WTC11 (cell line): Measurements from ENCODE around the gene TAF4. TPM values are rescaled to one million over a fixed set of nuclear protein-coding genes. Genes with fewer than 3 reads are reported as not detected.

ENCODE experiments used
- ATF1 ChIP-seq: sonication (generic); formaldehyde crosslinking; IDR thresholded peaks from 2 replicates; pipeline ENCODE4 v1.8.1; 2023; ENCODE audit warnings: mild to moderate bottlenecking, moderate library complexity, missing genetic modification reagents
- ATF6 ChIP-seq: sonication (generic); formaldehyde crosslinking; IDR thresholded peaks from 2 replicates; pipeline ENCODE4 v1.8.1; 2023; ENCODE audit warnings: mild to moderate bottlenecking, missing genetic modification reagents
- CREB1 ChIP-seq: sonication (generic); formaldehyde crosslinking; IDR thresholded peaks from 2 replicates; pipeline ENCODE4 v1.8.0; 2023; ENCODE audit warnings: mild to moderate bottlenecking, missing genetic modification reagents
- FOXK1 ChIP-seq: sonication (generic); formaldehyde crosslinking; IDR thresholded peaks from 2 replicates; pipeline ENCODE4 v1.8.0; 2022; ENCODE audit warnings: mild to moderate bottlenecking, moderate library complexity, missing genetic modification reagents
- GTF2I ChIP-seq: fragments of 250-450 bp; sonication (Bioruptor Pico); conservative IDR thresholded peaks from 2 replicates; pipeline ENCODE4 v1.4.0; 2021; ENCODE audit warnings: mild to moderate bottlenecking
- IRF2 ChIP-seq: sonication (generic); formaldehyde crosslinking; IDR thresholded peaks from 2 replicates; pipeline ENCODE4 v1.8.0; 2022; ENCODE audit warnings: low read depth, missing genetic modification reagents, borderline replicate concordance
- MXD4 ChIP-seq: fragments of 250-450 bp; sonication (Bioruptor Pico); IDR thresholded peaks from 2 replicates; pipeline ENCODE4 v1.8.0; 2021; ENCODE audit warnings: mild to moderate bottlenecking, moderate library complexity, borderline replicate concordance
- MYBL2 ChIP-seq: sonication (generic); formaldehyde crosslinking; IDR thresholded peaks from 2 replicates; pipeline ENCODE4 v1.8.1; 2023; ENCODE audit warnings: mild to moderate bottlenecking, moderate library complexity, missing genetic modification reagents
- NFATC4 ChIP-seq: fragments of 250-450 bp; sonication (Bioruptor Pico); IDR thresholded peaks from 2 replicates; pipeline ENCODE4 v1.9.0; 2021; ENCODE audit warnings: mild to moderate bottlenecking
- NR1H2 ChIP-seq: sonication (generic); formaldehyde crosslinking; IDR thresholded peaks from 2 replicates; pipeline ENCODE4 v1.9.0; 2021; ENCODE audit warnings: mild to moderate bottlenecking, moderate library complexity, missing genetic modification reagents
- NR2C2 ChIP-seq: sonication (generic); formaldehyde crosslinking; IDR thresholded peaks from 2 replicates; pipeline ENCODE4 v1.8.0; 2022; ENCODE audit warnings: mild to moderate bottlenecking, missing genetic modification reagents
- RELA ChIP-seq: sonication (generic); formaldehyde crosslinking; IDR thresholded peaks from 2 replicates; pipeline ENCODE4 v1.8.1; 2022; ENCODE audit warnings: missing genetic modification reagents, mild to moderate bottlenecking, borderline replicate concordance
- TEAD1 ChIP-seq: sonication (generic); formaldehyde crosslinking; IDR thresholded peaks from 2 replicates; pipeline ENCODE4 v1.8.0; 2022; ENCODE audit warnings: mild to moderate bottlenecking, missing genetic modification reagents
- ZNF263 ChIP-seq: sonication (generic); formaldehyde crosslinking; IDR thresholded peaks from 2 replicates; pipeline ENCODE4 v1.8.1; 2022; ENCODE audit warnings: low read depth, mild to moderate bottlenecking, moderate library complexity, missing genetic modification reagents
- ZSCAN18 ChIP-seq: fragments of 250-450 bp; sonication (Bioruptor Pico); IDR thresholded peaks from 2 replicates; pipeline ENCODE4 v2.1.2; 2022; ENCODE audit warnings: mild to moderate bottlenecking, moderate library complexity
- total RNA-seq: library from RNA; stranded (reverse); gene quantifications from 3 replicates; pipeline ENCODE4 v1.2.3, GENCODE V29; 2021
- TF ChIP-seq, protein P1 (sequence below): sonication (generic); formaldehyde crosslinking; IDR thresholded peaks from 2 replicates; pipeline ENCODE4 v1.8.1; 2023; ENCODE audit warnings: mild to moderate bottlenecking, missing genetic modification reagents
- TF ChIP-seq, protein P2 (sequence below): fragments of 250-450 bp; sonication (Bioruptor Pico); IDR thresholded peaks from 2 replicates; pipeline ENCODE4 v1.9.0; 2021; ENCODE audit warnings: mild to moderate bottlenecking, borderline replicate concordance
- TF ChIP-seq, protein P3 (sequence below): sonication (generic); formaldehyde crosslinking; IDR thresholded peaks from 2 replicates; pipeline ENCODE4 v1.8.0; 2023; ENCODE audit warnings: mild to moderate bottlenecking, missing genetic modification reagents
- TF ChIP-seq, protein P4 (sequence below): fragments of 250-450 bp; sonication (Bioruptor Pico); IDR thresholded peaks from 2 replicates; pipeline ENCODE4 v1.9.0; 2021; ENCODE audit warnings: moderate library complexity, mild to moderate bottlenecking, inconsistent platforms, borderline replicate concordance
- TF ChIP-seq, protein P5 (sequence below): sonication (generic); formaldehyde crosslinking; IDR thresholded peaks from 2 replicates; pipeline ENCODE4 v1.8.0; 2023; ENCODE audit warnings: missing genetic modification reagents
- TF ChIP-seq, protein P6 (sequence below): sonication (generic); formaldehyde crosslinking; IDR thresholded peaks from 2 replicates; pipeline ENCODE4 v1.8.1; 2022; ENCODE audit warnings: mild to moderate bottlenecking, moderate library complexity, missing genetic modification reagents

Gene TAF4
- total RNA-seq, 1 experiment from 2014 or later, result 34.4 TPM

GRCh38 chr20:61951695-61952533, 113.8 kb downstream of the TAF4 start (continued):
- TF ChIP-seq ATF6 (CRISPR knock-in tag) (peak; percentile 69; the same call in 1 of the 2 replicates), TEAD1 (peak; percentile 64; the same call in 1 of the 2 replicates), FOXK1 (peak; percentile 96), CREB1 (CRISPR knock-in tag) (peak; percentile 93), NR1H2 (CRISPR knock-in tag) (0 out of 2 replicates have a peak, but pooled peaks have one; percentile 60), MXD4 (CRISPR knock-in tag) (no peak), ATF1 (CRISPR knock-in tag) (no peak), GTF2I (CRISPR knock-in tag) (no peak), MYBL2 (CRISPR knock-in tag) (peak; percentile 91), NFATC4 (CRISPR knock-in tag) (no peak), NR2C2 (CRISPR knock-in tag) (peak; percentile 76), IRF2 (CRISPR knock-in tag) (peak; percentile 82; the same call in 1 of the 2 replicates), ZSCAN18 (CRISPR knock-in tag) (no peak), RELA (CRISPR knock-in tag) (peak; percentile 88; the same call in 1 of the 2 replicates), ZNF263 (CRISPR knock-in tag) (no peak)
- TF ChIP-seq, protein P1, sequence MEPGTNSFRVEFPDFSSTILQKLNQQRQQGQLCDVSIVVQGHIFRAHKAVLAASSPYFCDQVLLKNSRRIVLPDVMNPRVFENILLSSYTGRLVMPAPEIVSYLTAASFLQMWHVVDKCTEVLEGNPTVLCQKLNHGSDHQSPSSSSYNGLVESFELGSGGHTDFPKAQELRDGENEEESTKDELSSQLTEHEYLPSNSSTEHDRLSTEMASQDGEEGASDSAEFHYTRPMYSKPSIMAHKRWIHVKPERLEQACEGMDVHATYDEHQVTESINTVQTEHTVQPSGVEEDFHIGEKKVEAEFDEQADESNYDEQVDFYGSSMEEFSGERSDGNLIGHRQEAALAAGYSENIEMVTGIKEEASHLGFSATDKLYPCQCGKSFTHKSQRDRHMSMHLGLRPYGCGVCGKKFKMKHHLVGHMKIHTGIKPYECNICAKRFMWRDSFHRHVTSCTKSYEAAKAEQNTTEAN, result peak; percentile 99
- TF ChIP-seq, protein P2, sequence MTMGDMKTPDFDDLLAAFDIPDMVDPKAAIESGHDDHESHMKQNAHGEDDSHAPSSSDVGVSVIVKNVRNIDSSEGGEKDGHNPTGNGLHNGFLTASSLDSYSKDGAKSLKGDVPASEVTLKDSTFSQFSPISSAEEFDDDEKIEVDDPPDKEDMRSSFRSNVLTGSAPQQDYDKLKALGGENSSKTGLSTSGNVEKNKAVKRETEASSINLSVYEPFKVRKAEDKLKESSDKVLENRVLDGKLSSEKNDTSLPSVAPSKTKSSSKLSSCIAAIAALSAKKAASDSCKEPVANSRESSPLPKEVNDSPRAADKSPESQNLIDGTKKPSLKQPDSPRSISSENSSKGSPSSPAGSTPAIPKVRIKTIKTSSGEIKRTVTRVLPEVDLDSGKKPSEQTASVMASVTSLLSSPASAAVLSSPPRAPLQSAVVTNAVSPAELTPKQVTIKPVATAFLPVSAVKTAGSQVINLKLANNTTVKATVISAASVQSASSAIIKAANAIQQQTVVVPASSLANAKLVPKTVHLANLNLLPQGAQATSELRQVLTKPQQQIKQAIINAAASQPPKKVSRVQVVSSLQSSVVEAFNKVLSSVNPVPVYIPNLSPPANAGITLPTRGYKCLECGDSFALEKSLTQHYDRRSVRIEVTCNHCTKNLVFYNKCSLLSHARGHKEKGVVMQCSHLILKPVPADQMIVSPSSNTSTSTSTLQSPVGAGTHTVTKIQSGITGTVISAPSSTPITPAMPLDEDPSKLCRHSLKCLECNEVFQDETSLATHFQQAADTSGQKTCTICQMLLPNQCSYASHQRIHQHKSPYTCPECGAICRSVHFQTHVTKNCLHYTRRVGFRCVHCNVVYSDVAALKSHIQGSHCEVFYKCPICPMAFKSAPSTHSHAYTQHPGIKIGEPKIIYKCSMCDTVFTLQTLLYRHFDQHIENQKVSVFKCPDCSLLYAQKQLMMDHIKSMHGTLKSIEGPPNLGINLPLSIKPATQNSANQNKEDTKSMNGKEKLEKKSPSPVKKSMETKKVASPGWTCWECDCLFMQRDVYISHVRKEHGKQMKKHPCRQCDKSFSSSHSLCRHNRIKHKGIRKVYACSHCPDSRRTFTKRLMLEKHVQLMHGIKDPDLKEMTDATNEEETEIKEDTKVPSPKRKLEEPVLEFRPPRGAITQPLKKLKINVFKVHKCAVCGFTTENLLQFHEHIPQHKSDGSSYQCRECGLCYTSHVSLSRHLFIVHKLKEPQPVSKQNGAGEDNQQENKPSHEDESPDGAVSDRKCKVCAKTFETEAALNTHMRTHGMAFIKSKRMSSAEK (CRISPR knock-in tag), result no peak
- TF ChIP-seq, protein P3, sequence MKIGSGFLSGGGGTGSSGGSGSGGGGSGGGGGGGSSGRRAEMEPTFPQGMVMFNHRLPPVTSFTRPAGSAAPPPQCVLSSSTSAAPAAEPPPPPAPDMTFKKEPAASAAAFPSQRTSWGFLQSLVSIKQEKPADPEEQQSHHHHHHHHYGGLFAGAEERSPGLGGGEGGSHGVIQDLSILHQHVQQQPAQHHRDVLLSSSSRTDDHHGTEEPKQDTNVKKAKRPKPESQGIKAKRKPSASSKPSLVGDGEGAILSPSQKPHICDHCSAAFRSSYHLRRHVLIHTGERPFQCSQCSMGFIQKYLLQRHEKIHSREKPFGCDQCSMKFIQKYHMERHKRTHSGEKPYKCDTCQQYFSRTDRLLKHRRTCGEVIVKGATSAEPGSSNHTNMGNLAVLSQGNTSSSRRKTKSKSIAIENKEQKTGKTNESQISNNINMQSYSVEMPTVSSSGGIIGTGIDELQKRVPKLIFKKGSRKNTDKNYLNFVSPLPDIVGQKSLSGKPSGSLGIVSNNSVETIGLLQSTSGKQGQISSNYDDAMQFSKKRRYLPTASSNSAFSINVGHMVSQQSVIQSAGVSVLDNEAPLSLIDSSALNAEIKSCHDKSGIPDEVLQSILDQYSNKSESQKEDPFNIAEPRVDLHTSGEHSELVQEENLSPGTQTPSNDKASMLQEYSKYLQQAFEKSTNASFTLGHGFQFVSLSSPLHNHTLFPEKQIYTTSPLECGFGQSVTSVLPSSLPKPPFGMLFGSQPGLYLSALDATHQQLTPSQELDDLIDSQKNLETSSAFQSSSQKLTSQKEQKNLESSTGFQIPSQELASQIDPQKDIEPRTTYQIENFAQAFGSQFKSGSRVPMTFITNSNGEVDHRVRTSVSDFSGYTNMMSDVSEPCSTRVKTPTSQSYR (CRISPR knock-in tag), result peak; percentile 94
- TF ChIP-seq, protein P4, sequence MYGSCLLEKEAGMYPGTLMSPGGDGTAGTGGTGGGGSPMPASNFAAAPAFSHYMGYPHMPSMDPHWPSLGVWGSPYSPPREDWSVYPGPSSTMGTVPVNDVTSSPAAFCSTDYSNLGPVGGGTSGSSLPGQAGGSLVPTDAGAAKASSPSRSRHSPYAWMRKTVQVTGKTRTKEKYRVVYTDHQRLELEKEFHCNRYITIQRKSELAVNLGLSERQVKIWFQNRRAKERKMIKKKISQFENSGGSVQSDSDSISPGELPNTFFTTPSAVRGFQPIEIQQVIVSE, result no peak
- TF ChIP-seq, protein P5, sequence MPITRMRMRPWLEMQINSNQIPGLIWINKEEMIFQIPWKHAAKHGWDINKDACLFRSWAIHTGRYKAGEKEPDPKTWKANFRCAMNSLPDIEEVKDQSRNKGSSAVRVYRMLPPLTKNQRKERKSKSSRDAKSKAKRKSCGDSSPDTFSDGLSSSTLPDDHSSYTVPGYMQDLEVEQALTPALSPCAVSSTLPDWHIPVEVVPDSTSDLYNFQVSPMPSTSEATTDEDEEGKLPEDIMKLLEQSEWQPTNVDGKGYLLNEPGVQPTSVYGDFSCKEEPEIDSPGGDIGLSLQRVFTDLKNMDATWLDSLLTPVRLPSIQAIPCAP (CRISPR knock-in tag), result peak; percentile 94
- TF ChIP-seq, protein P6, sequence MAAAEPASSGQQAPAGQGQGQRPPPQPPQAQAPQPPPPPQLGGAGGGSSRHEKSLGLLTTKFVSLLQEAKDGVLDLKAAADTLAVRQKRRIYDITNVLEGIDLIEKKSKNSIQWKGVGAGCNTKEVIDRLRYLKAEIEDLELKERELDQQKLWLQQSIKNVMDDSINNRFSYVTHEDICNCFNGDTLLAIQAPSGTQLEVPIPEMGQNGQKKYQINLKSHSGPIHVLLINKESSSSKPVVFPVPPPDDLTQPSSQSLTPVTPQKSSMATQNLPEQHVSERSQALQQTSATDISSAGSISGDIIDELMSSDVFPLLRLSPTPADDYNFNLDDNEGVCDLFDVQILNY (CRISPR knock-in tag), result no peak
- TF ChIP-seq, all 79 proteins: peak for 45
